Neural cell (in vitro differentiated cells): Measurements from ENCODE around the gene COA6. TPM values are rescaled to one million over a fixed set of nuclear protein-coding genes. Genes with fewer than 3 reads are reported as not detected.

Experiments used
- H2AFZ ChIP-seq: fragments of 200-600, 300-800 bp; sonication (generic), shearing (Covaris generic); 2 replicates; pipeline ENCODE4 v1.6.0; 2014; ENCODE audit warnings: low read depth, mild to moderate bottlenecking, antibody characterized with exemption, low read length, moderate library complexity
- H3F3A ChIP-seq: fragments of 200-600 bp; shearing (Covaris generic); 2 replicates; pipeline ENCODE4 v1.6.1; 2016; ENCODE audit warnings: mild to moderate bottlenecking, moderate library complexity, mixed read lengths, antibody characterized with exemption, low read length; ENCODE audit not compliant: insufficient read depth, poor library complexity, severe bottlenecking
- H3K27ac ChIP-seq: fragments of 200-600, 300-800 bp; sonication (generic), shearing (Covaris generic); 2 replicates; pipeline ENCODE4 v1.5.1; 2014; ENCODE audit warnings: mild to moderate bottlenecking, low read length, moderate library complexity
- H3K27me3 ChIP-seq: fragments of 300-800, 200-600 bp; sonication (generic), shearing (Covaris generic); 2 replicates; pipeline ENCODE4 v1.6.0; 2014; ENCODE audit warnings: mild to moderate bottlenecking, low read depth, low read length, moderate library complexity; ENCODE audit not compliant: insufficient read depth
- H3K36me3 ChIP-seq: fragments of 300-800, 200-600 bp; sonication (generic), shearing (Covaris generic); 2 replicates; pipeline ENCODE4 v1.5.1; 2014; ENCODE audit warnings: mild to moderate bottlenecking, antibody characterized with exemption, low read length, moderate library complexity; ENCODE audit not compliant: insufficient read depth
- H3K4me2 ChIP-seq: fragments of 300-800, 200-600 bp; sonication (generic), shearing (Covaris generic); 2 replicates; pipeline ENCODE4 v1.6.0; 2014; ENCODE audit warnings: mild to moderate bottlenecking, low read length
- H3K4me3 ChIP-seq: fragments of 300-800, 200-600 bp; sonication (generic), shearing (Covaris generic); 2 replicates; pipeline ENCODE4 v1.5.1; 2014; ENCODE audit warnings: mild to moderate bottlenecking, low read length, moderate library complexity
- H3K79me2 ChIP-seq: fragments of 200-600 bp; shearing (Covaris generic); replicated peaks from 2 replicates; pipeline ENCODE4 v1.6.0; 2014; ENCODE audit warnings: mild to moderate bottlenecking, low read length, moderate library complexity; ENCODE audit not compliant: insufficient read depth
- H3K9ac ChIP-seq: fragments of 300-800, 200-600 bp; sonication (generic), shearing (Covaris generic); 2 replicates; pipeline ENCODE4 v1.6.1; 2016; ENCODE audit warnings: mild to moderate bottlenecking, low read length, mixed read lengths
- H3K9me2 ChIP-seq: fragments of 200-600 bp; shearing (Covaris generic); 2 replicates; pipeline ENCODE4 v1.6.1; 2016; ENCODE audit warnings: mild to moderate bottlenecking, low read length, mixed read lengths; ENCODE audit not compliant: insufficient read depth
- H3K9me3 ChIP-seq: fragments of 200-600, 300-800 bp; sonication (generic), shearing (Covaris generic); 2 replicates; pipeline ENCODE4 v1.6.1; 2016; ENCODE audit warnings: mild to moderate bottlenecking, mixed run types, low read length, moderate library complexity, mixed read lengths
- H4K20me1 ChIP-seq: fragments of 200-600 bp; shearing (Covaris generic); 2 replicates; pipeline ENCODE4 v1.6.1; 2016; ENCODE audit warnings: mild to moderate bottlenecking, mixed run types; ENCODE audit not compliant: insufficient read depth
- EP300 ChIP-seq: fragments of 450-650 bp; conservative IDR thresholded peaks from 2 replicates; pipeline ENCODE4 v1.6.1; 2014; ENCODE audit warnings: antibody characterized with exemption, mild to moderate bottlenecking, moderate library complexity; ENCODE audit not compliant: poor library complexity, severe bottlenecking
- EZH2 ChIP-seq: fragments of 200-600, 300-800 bp; shearing (Covaris generic), sonication (generic); IDR thresholded peaks from 2 replicates; pipeline ENCODE4 v1.6.1; 2014; ENCODE audit warnings: antibody characterized with exemption, low read length, borderline replicate concordance, mild to moderate bottlenecking; ENCODE audit not compliant: insufficient read depth, poor library complexity, severe bottlenecking
- MXI1 ChIP-seq: fragments of 450-650 bp; conservative IDR thresholded peaks from 2 replicates; pipeline ENCODE4 v1.6.1; 2014; ENCODE audit warnings: antibody characterized with exemption, mild to moderate bottlenecking; ENCODE audit not compliant: poor library complexity, severe bottlenecking
- POLR2AphosphoS5 ChIP-seq: IDR thresholded peaks from 2 replicates; pipeline ENCODE4 v1.6.1; 2012
- RAD21 ChIP-seq: fragments of 450-650 bp; conservative IDR thresholded peaks from 2 replicates; pipeline ENCODE4 v1.6.1; 2014; ENCODE audit warnings: antibody characterized with exemption, mild to moderate bottlenecking, moderate library complexity
- SMC3 ChIP-seq: fragments of 450-650 bp; conservative IDR thresholded peaks from 2 replicates; pipeline ENCODE4 v1.6.1; 2014; ENCODE audit warnings: antibody characterized with exemption, mild to moderate bottlenecking, moderate library complexity; ENCODE audit not compliant: poor library complexity
- TAF1 ChIP-seq: IDR thresholded peaks from 2 replicates; pipeline ENCODE4 v1.6.1; 2012; ENCODE audit warnings: low read depth
- polyA plus RNA-seq: library from polyadenylated mRNA; depleted of rRNA; stranded (reverse); fragments of >200 nt; gene quantifications from 2 replicates; pipeline ENCODE4 v1.2.3, GENCODE V29; 2014
- TF ChIP-seq, protein P1 (sequence below): fragments of 450-650 bp; IDR thresholded peaks from 2 replicates; pipeline ENCODE4 v1.5.1; 2014; ENCODE audit warnings: antibody characterized with exemption, mild to moderate bottlenecking, moderate library complexity; ENCODE audit not compliant: poor library complexity, severe bottlenecking
- TF ChIP-seq, protein P2 (sequence below): IDR thresholded peaks from 2 replicates; pipeline ENCODE4 v1.6.1; 2012; ENCODE audit warnings: borderline replicate concordance

COA6 gene
- polyA plus RNA-seq, 1 donor from 2014 or later: 48.3 TPM

DNA sequence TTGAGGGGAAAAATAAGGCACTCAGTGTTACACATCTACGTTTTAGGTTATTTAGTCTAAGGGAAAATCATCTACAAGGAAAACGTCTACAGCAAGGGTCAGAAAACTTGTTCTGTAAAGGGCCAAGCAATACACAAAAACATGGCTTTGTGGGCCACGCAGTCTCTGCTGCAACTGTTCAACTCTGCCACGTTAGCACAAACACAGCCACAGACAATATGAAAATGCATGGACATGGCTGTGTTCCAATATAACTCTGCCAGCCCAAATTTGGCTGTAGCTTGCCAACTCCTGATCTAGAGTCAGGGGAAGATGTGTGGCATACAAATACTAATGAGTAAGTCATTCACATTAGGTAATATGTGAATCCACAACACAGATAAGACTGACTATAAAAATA lies 40.7 kb downstream of the COA6 start:
- Histone ChIP-seq H3K36me3 (no peaks in the 10 kb centered on the region), H3K27ac (no peak overlapping the region)
- no peak for TF ChIP-seq EZH2
- no peak for TF ChIP-seq SMC3
- TF ChIP-seq, protein P1, sequence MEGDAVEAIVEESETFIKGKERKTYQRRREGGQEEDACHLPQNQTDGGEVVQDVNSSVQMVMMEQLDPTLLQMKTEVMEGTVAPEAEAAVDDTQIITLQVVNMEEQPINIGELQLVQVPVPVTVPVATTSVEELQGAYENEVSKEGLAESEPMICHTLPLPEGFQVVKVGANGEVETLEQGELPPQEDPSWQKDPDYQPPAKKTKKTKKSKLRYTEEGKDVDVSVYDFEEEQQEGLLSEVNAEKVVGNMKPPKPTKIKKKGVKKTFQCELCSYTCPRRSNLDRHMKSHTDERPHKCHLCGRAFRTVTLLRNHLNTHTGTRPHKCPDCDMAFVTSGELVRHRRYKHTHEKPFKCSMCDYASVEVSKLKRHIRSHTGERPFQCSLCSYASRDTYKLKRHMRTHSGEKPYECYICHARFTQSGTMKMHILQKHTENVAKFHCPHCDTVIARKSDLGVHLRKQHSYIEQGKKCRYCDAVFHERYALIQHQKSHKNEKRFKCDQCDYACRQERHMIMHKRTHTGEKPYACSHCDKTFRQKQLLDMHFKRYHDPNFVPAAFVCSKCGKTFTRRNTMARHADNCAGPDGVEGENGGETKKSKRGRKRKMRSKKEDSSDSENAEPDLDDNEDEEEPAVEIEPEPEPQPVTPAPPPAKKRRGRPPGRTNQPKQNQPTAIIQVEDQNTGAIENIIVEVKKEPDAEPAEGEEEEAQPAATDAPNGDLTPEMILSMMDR: no peak
- TF ChIP-seq, protein P2, sequence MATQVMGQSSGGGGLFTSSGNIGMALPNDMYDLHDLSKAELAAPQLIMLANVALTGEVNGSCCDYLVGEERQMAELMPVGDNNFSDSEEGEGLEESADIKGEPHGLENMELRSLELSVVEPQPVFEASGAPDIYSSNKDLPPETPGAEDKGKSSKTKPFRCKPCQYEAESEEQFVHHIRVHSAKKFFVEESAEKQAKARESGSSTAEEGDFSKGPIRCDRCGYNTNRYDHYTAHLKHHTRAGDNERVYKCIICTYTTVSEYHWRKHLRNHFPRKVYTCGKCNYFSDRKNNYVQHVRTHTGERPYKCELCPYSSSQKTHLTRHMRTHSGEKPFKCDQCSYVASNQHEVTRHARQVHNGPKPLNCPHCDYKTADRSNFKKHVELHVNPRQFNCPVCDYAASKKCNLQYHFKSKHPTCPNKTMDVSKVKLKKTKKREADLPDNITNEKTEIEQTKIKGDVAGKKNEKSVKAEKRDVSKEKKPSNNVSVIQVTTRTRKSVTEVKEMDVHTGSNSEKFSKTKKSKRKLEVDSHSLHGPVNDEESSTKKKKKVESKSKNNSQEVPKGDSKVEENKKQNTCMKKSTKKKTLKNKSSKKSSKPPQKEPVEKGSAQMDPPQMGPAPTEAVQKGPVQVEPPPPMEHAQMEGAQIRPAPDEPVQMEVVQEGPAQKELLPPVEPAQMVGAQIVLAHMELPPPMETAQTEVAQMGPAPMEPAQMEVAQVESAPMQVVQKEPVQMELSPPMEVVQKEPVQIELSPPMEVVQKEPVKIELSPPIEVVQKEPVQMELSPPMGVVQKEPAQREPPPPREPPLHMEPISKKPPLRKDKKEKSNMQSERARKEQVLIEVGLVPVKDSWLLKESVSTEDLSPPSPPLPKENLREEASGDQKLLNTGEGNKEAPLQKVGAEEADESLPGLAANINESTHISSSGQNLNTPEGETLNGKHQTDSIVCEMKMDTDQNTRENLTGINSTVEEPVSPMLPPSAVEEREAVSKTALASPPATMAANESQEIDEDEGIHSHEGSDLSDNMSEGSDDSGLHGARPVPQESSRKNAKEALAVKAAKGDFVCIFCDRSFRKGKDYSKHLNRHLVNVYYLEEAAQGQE: no peak
- TF ChIP-seq RAD21: no peak
- TF ChIP-seq POLR2AphosphoS5: no peak
- no peak for TF ChIP-seq TAF1
- TF ChIP-seq EP300: no peak
- TF ChIP-seq MXI1: no peak

DNA sequence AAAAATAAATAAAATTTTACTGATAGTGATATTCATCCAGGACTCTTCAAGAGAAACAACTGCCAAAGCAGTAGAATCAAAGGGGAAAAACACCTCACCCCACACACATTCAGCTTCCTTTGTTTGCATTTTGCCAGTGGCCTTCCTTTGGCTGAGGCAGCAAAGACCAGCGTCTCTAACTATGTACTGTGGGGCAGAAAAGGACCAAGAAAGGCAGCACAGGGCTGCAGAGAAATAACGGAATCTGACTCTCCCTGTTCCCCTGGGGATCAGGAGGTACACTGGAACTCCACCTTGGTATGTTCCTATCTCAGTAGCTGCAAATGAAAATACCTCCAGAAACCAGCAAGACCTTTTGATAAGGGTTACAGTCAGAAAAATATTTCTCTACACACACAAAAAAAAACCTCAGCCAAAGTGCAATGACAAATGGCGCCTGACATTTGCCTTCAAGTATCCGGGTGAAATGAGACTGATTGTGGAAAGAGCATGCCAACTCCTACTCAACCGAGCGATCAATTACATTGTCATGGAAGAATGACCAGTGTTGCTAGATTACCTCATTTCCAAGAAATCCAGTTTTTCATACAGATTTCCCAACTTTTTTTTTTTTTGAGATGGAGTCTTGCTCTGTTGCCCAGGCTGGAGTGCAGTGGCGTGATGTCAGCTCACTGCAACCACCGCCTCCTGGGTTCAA lies 54.8 kb downstream of the COA6 start:
- Histone ChIP-seq H3K9me2 (no peaks in the 10 kb centered on the region), H3K9ac (no peak overlapping the region), H3F3A (no peaks in the 10 kb centered on the region), H3K36me3 (peaks cover 6% of the 10 kb centered on the region), H3K27ac (no peak overlapping the region), H3K4me2 (no peak overlapping the region), H3K27me3 (no peaks in the 10 kb centered on the region), H4K20me1 (no peaks in the 10 kb centered on the region), H3K79me2 (no peaks in the 10 kb centered on the region), H3K4me3 (no peak overlapping the region), H2AFZ (no peak overlapping the region), H3K9me3 (no peaks in the 10 kb centered on the region)
- no peak for TF ChIP-seq TAF1
- TF ChIP-seq SMC3: no peak
- no peak for TF ChIP-seq RAD21
- no peak for TF ChIP-seq MXI1
- TF ChIP-seq EZH2: no peak
- no peak for TF ChIP-seq EP300
- TF ChIP-seq, protein P1: no peak
- TF ChIP-seq, protein P2: no peak
- TF ChIP-seq POLR2AphosphoS5: no peak

More for the DNA sequence above, 40.7 kb downstream of the COA6 start:
- Histone ChIP-seq H3K9me3 (no peaks in the 10 kb centered on the region), H3K9me2 (no peaks in the 10 kb centered on the region), H4K20me1 (no peaks in the 10 kb centered on the region), H3K9ac (no peak overlapping the region), H3F3A (no peaks in the 10 kb centered on the region), H2AFZ (no peak overlapping the region), H3K4me2 (no peak overlapping the region), H3K4me3 (no peak overlapping the region), H3K79me2 (no peaks in the 10 kb centered on the region), H3K27me3 (no peaks in the 10 kb centered on the region)
